Stimulated activated CD4-positive, alpha-beta T cell treated with anti-CD3 and anti-CD28 coated beads, Interleukin-1b, Interleukin-23, amount 100 ng/mL, for 4 hours (primary cell): ENCODE results near the gene GPR42.

Source experiments
- DNase-seq, 2 donors: peaks; one replicate each; pipeline ENCODE4 v3.0.0-alpha.2; 2020; ENCODE audit warnings: low read depth in 2 of 2

The GPR42 gene

GRCh38 chr19:35419046-35419445 lies 48.2 kb downstream of the GPR42 start:
- no peak for DNase-seq

DNA sequence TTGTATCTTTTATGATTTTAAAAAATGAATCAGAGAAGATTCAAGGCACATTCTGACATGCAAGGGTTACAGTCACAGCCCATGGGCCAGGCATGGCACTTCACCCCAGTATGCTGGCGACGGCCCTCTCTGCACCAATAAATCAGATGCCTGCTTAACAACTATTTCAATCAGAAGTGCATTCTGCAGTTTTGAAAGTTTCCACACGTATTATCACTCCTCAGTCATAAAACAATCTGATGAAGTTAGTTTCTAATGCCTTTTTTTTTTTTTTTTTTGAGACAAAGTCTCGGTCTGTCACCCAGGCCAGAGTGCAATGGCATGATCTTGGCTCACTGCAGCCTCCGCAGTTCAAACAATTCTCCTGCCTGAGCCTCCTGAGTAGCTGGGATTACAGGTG lies 48.9 kb downstream of the GPR42 start:
- DNase-seq = no peak

GRCh38 chr19:35421362-35421761 lies 50.5 kb downstream of the GPR42 start:
- DNase-seq = no peak
